ENCODE data around the gene SLC17A5. TPM values are rescaled to one million over a fixed set of nuclear protein-coding genes. Genes with fewer than 3 reads are reported as not detected.
"Not testable (repeated sequence)": the region's sequence is repeated elsewhere in the genome, so short reads cannot be mapped to it uniquely, and the experiment has no call there.

Gene SLC17A5
- total RNA-seq, 1 donor from 2014 or later, result 26.5 TPM

- Histone ChIP-seq H3K9me3 (no peaks in the 10 kb centered on the region), H3K27me3 (no peaks in the 10 kb centered on the region), H3K4me3 (no peak overlapping the region), H3K4me1 (peaks cover 11% of the 10 kb centered on the region), H3K36me3 (no peaks in the 10 kb centered on the region), H3K27ac (no peak overlapping the region)
- ATAC-seq (no peak), DNase-seq (no peak)
- TF ChIP-seq, protein P1, sequence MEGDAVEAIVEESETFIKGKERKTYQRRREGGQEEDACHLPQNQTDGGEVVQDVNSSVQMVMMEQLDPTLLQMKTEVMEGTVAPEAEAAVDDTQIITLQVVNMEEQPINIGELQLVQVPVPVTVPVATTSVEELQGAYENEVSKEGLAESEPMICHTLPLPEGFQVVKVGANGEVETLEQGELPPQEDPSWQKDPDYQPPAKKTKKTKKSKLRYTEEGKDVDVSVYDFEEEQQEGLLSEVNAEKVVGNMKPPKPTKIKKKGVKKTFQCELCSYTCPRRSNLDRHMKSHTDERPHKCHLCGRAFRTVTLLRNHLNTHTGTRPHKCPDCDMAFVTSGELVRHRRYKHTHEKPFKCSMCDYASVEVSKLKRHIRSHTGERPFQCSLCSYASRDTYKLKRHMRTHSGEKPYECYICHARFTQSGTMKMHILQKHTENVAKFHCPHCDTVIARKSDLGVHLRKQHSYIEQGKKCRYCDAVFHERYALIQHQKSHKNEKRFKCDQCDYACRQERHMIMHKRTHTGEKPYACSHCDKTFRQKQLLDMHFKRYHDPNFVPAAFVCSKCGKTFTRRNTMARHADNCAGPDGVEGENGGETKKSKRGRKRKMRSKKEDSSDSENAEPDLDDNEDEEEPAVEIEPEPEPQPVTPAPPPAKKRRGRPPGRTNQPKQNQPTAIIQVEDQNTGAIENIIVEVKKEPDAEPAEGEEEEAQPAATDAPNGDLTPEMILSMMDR (IDR thresholded peaks at IDR 0.05), result no peak
- intact Hi-C loops (cut with DNase I), result no loop called here
These were observed 84.7 kb downstream of the SLC17A5 start for GRCh38 chr6:73569121-73569520.

- intact Hi-C loops (cut with DNase I), result no loop called here
- TF ChIP-seq, protein P1 (IDR thresholded peaks at IDR 0.05), result no peak
- ATAC-seq, result peak; percentile 96
- H3K36me3 ChIP-seq, result no peaks in the 10 kb centered on the region
- H3K4me1 ChIP-seq, result peaks cover 11% of the 10 kb centered on the region
- DNase-seq, result peak; percentile 74
- H3K27me3 ChIP-seq, result no peaks in the 10 kb centered on the region
- no peak overlapping the region for H3K4me3 ChIP-seq
- H3K9me3 ChIP-seq, result no peaks in the 10 kb centered on the region
- H3K27ac ChIP-seq, result no peak overlapping the region
These were observed 86.7 kb downstream of the SLC17A5 start for GRCh38 chr6:73566954-73567591.

DNA sequence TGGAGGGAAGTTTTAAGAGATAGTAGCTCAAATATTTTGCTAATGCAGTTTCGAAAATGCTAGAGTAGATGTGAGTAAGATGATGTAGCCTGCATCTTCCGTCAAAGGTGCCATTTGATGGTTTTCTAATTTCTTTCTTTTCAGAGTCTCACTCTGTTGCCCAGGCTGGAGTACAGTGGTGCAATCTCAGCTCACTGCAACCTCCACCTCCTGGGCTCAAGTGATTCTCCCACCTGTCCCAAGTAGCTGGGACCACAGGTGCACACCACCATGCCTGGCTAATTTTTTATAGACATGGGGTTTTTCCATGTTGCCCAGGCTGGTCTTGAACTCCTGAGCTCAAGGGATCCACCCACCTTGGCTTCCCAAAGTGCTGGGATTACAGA is 87.3 kb downstream of the SLC17A5 start:
- H3K27me3 ChIP-seq; H3K36me3 ChIP-seq; H3K4me3 ChIP-seq; H3K9me3 ChIP-seq; H3K27ac ChIP-seq; DNase-seq; ATAC-seq; intact Hi-C loops (cut with DNase I): not testable (repeated sequence)
- peaks cover 11% of the 10 kb centered on the region for H3K4me1 ChIP-seq

- DNase-seq (no peak), ATAC-seq (no peak)
- Histone ChIP-seq H3K27me3 (no peaks in the 10 kb centered on the region), H3K9me3 (no peaks in the 10 kb centered on the region), H3K36me3 (no peaks in the 10 kb centered on the region), H3K4me1 (peaks cover 11% of the 10 kb centered on the region), H3K27ac (no peak overlapping the region), H3K4me3 (no peak overlapping the region)
- intact Hi-C loops (cut with DNase I), result no loop called here
- TF ChIP-seq, protein P1 (IDR thresholded peaks at IDR 0.05), result no peak
These were observed 87.9 kb downstream of the SLC17A5 start for GRCh38 chr6:73565767-73566485.

- Histone ChIP-seq H3K4me3 (no peak overlapping the region), H3K4me1 (peaks cover 11% of the 10 kb centered on the region), H3K27me3 (no peaks in the 10 kb centered on the region), H3K36me3 (no peaks in the 10 kb centered on the region), H3K9me3 (no peaks in the 10 kb centered on the region), H3K27ac (no peak overlapping the region)
- no peak for DNase-seq
- no peak for ATAC-seq
- intact Hi-C loops (cut with DNase I), result no loop called here
- TF ChIP-seq, protein P1 (IDR thresholded peaks at IDR 0.05), result no peak
These were observed 89.0 kb downstream of the SLC17A5 start for GRCh38 chr6:73564578-73565345.

DNA sequence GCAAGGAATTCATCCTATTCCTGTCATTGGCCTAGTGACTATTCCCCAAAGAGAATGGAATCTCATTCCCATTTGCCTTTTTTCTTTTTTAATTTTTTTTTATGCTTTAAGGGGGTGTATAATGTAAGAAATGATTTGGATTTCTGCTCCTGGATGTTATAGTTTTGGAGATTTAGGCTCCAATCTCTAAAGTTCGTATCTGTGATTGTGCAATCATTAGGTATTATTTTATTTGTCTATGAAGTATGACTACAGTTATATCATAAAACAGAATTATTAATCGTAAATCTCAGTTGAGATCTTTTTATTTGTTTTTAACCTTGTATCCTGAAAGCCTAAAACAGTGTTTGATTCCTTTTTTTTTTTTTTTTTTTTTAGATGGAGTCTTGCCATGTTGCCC is 91.2 kb downstream of the SLC17A5 start:
- TF ChIP-seq, protein P1 (IDR thresholded peaks at IDR 0.05), result no peak
- no peak overlapping the region for H3K4me3 ChIP-seq
- no peak overlapping the region for H3K27ac ChIP-seq
- H3K27me3 ChIP-seq, result no peaks in the 10 kb centered on the region
- DNase-seq (no peak), ATAC-seq (no peak)
- H3K9me3 ChIP-seq, result no peaks in the 10 kb centered on the region
- intact Hi-C loops (cut with DNase I), result no loop called here
- peaks cover 9% of the 10 kb centered on the region for H3K4me1 ChIP-seq
- no peaks in the 10 kb centered on the region for H3K36me3 ChIP-seq
